GM23248 (cell line): ENCODE results near the gene TMTC1.

Experiments used
- EZH2 ChIP-seq: fragments of 200-600 bp; sonication (generic); IDR thresholded peaks from 2 replicates; pipeline ENCODE4 v1.6.1; 2018; ENCODE audit warnings: antibody characterized with exemption, mild to moderate bottlenecking; ENCODE audit not compliant: insufficient read depth, poor library complexity, severe bottlenecking
- EZH2phosphoT487 ChIP-seq: fragments of 200-600 bp; sonication (generic); IDR thresholded peaks from 2 replicates; pipeline ENCODE4 v1.6.1; 2018; ENCODE audit warnings: antibody characterized with exemption, moderate library complexity, mild to moderate bottlenecking, low read depth; ENCODE audit not compliant: insufficient read depth

GRCh38 chr12:29741342-29742241 lies 42.1 kb downstream of the TMTC1 start:
- TF ChIP-seq EZH2: no peak
- TF ChIP-seq EZH2phosphoT487: no peak
